HG03457 (cell line): ENCODE data around the gene LAYN.

Source experiments
- ATAC-seq: cut with Tn5 transposase; IDR thresholded peaks from one replicate; pipeline ENCODE4 v1.9.1; 2021; ENCODE audit warnings: moderate number of reproducible peaks; ENCODE audit not compliant: unreplicated experiment

LAYN gene

GRCh38 chr11:111531136-111531535, 9.4 kb upstream of the LAYN start:
- ATAC-seq, result no peak

DNA sequence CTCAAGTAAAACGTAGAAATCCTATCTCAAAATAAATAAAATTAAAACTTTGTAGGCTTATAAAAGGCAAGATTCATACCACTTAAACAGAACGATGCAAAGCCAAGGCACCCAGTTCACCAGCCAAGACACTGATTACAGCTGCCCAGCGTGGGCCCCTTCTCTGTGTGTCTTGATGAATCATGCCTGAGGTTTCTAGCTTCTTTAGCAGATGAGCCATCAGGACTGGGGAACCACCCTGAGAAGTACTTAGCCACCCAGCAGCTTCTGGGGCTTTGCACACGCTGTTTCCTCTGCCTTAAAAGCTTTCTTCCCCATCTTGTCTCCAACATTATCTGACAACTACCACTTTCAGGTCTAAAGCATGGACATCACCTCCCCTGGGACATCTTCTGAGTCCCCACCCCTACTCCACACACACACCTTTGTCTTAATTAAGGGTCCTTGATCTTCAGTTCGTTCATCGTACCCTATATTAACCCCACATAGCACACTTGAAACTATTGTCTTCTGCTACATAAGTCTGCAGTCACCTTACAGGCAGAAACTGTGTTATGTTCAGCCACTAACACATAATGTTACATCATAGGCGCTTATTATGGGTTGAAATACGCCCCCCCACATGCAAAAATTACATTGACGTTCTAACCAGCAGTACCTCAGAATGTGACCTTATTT, 8.7 kb upstream of the LAYN start:
- no peak for ATAC-seq

GRCh38 chr11:111532365-111532709, 8.2 kb upstream of the LAYN start:
- ATAC-seq, result no peak

DNA sequence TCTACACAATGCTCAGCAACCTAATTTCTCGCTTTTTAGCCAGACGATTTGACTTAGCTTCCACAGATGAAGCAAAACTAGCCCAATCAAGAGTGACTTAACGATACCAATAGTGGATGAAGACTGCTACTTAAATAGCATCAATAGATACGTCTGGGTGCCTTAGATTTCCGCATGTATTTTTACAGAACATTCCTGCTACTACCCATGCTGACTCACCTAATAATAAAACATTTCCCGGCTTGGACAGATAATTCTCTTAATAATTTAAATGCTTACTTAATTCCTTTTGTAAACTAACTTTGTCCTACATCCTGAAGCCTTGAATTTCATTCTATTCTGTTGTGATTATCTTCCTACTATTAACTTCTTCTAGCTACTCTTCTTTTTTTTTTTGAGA, 5.2 kb upstream of the LAYN start:
- no peak for ATAC-seq

GRCh38 chr11:111537336-111537860, 3.1 kb upstream of the LAYN start:
- no peak for ATAC-seq

- no peak for ATAC-seq
Measured at GRCh38 chr11:111538407-111539114, 2.0 kb upstream of the LAYN start.

GRCh38 chr11:111539426-111540113, 950 bp upstream of the LAYN start:
- ATAC-seq, result no peak

DNA sequence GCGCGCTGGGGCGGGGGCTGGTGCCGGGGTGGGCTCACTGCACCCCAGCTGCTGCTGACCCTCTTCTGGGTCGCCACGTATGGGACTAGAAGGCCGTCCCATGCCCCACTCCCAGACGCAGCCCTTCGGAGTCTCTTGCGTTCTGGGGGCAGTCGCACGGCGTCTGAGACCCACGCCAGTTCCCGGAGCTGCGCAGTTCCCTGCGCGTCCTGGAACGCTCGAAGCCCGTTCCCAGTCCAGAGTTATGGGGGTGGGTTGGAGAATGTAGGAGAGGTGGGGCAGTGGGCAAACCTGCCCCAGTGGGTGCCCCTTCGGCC, 375 bp downstream of the LAYN start:
- no peak for ATAC-seq

DNA sequence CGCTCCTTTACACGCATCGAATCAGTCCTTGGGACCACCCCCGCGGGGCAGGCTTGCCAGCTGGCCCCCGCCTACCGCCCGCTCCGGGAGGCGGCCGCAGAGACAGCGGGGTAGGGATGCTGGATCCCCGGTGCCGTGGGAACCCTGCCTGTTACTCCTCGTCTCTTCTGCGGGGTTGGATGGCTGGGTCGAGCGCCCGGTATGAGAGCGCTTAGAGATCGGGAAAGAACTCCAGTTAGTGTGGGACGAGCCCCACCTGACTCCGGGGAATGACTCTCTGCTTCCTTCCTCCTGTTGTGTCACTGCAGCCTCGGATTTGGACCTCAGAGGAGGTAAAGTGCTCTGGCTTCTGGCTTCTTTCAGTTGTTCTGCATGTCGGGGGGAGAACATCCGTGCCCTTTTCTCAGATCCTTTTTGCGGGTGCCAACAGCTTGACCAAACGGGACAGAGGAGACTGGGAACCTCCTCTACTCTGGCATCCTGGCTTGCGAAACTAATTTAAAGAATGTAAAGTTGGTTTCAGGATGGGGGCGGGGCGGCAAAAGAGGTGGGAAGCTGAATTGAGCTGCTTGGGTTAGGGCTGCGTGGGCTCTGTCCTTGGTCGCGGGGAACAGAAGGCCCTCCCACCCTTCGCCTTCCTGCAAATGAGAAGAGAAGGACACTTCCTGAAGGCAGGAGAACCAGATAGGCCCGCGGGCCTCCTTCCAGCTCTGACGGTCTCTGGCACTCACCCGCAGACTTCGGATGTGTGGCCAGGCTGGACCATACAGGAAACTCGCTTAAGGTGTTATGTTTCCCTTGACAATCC, 938 bp downstream of the LAYN start:
- ATAC-seq, result no peak

DNA sequence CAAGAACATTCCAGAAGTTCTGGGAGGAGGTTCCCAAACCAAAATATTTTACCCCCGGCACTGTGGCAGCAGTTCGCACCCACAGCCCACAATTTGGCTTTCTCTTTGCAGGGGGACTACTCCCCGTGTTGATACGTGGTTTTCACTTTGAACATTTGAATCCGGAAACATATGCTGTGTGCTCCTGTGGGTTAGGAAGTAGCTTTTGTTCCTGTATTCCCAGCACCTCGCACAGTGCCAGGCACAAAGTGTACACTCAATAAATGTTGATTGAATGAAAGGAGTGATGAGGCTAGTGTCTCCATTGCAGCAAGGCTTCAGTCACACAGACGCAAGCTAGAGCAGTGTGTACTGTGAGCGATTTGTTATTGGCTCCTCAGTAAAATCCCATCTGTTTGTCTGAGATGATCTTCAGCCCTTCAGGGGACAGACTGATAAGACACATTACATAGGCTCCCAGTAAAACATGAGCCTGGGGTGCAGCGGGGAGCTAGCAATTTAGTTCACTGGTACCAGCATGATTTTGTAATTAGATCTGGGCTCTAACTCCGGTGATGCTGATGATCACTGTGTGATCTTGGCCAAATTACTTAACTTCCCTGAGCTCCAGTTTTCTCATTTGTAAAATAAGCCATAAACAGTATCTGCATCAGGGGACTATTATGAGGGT, 2.2 kb downstream of the LAYN start:
- ATAC-seq, result no peak

DNA sequence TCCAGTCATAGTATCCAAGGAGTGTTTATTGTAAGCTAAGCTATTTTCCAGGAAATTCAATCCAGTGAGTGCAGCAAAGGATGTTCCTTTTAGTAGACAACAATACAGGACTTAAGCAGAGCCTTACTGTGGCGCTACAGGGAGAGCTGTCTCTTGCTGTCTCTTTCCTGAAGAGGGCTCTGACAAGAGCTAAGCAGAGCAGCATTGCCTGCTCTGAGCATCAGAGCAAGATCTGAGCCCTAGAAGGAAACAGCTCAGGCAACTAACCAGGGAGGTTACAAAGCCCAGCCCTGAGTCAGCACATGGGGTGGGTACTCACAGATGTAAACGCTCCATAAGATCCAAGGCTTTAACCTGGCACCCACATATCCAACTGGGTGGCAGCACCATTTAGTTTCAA, 8.0 kb downstream of the LAYN start:
- no peak for ATAC-seq

DNA sequence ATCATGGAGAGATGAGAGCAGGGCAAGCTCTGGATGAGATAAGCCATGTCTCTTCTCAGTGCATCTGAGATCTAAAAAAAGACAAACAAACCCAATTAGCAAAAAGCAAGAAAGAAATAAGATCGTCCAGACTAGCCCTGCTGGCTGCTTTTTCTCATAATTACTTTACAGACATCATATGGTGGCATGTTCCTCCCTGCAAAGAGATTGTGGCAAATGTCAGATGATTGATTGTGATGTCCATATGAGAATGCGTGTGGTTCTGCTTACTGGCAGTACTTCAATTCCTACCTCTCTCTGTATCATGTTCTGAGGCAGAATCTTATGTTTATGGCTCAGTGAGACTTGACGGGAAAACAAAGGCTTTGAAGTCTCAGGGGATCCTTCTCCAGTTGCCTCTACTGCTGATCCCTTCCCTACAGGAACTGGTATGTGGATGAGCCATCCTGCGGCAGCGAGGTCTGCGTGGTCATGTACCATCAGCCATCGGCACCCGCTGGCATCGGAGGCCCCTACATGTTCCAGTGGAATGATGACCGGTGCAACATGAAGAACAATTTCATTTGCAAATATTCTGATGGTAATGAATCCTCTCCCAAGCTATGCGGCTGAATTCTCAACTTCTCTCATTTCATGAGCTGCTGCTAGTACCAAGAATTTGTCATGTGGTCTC, 8.8 kb downstream of the LAYN start:
- no peak for ATAC-seq

DNA sequence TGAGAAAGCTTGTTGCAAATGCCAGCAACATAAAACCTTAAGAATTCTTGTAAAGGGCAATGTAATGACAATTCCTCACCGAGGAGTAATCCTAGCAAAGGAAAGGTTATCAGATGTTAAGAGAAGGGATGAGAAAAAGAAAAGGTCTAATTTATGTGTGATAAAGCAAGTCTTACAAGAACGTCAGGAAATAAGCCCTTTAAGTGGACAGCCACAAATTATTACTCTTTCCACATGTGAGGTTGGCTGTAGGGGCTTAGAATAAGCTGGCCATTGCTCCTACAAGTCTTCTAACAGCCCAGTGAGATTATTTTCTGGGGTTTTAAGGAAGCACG, 9.3 kb downstream of the LAYN start:
- no peak for ATAC-seq

GRCh38 chr11:111550258-111550657, 9.7 kb downstream of the LAYN start:
- ATAC-seq, result no peak

DNA sequence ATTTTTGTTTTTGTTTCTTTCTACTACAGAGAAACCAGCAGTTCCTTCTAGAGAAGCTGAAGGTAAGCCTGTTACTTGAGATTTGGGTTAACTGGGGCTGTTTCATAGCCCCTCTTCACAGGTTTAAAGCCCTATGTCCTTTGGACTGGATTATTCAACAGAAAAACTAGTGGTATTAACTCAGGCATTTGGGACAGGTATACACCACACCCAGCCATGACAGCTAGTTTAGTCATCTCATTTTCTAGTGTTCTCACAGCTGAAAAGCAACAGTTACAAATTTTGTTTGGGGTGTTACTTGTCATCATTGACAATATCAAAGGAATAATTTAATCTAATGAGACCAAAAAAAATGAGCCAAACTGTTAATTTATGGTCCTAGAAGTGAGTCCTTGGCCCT, 14.0 kb downstream of the LAYN start:
- no peak for ATAC-seq

- no peak for ATAC-seq
Measured at GRCh38 chr11:111555255-111555654, 14.7 kb downstream of the LAYN start.

GRCh38 chr11:111557425-111558111, 17.0 kb downstream of the LAYN start:
- ATAC-seq, result no peak

- no peak for ATAC-seq
Measured at GRCh38 chr11:111559800-111560464, 19.4 kb downstream of the LAYN start.

- no peak for ATAC-seq
Measured at GRCh38 chr11:111560800-111561199, 20.3 kb downstream of the LAYN start.
